Measurements from ENCODE around the gene CUTC.

DNA sequence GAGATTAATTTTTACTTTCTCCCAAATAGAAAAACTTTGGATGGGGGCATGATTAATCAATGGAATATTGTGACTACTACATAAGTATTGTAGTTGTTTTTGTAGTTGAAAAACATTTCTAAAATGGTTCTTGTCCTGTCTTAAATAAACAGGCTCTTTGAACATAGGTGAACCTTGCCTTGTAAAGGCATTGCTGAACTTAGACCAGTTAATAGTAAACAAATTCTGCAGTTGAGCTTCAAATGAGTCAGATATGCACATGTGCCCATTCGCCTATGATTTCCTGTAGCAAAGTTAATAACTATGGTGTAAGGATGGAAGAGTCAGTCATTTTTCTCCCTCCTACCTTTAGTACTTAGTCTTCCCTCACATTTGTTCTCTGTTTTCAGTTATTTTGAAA lies 22.6 kb downstream of the CUTC start:
- TF ChIP-seq POLR2A (IDR thresholded peaks at IDR 0.05) = no peak
- TF ChIP-seq CTCF (IDR thresholded peaks at IDR 0.05) = no peak
